Renal cortical epithelial cell (primary cell): ENCODE data around the gene GSTA5. TPM values are rescaled to one million over a fixed set of nuclear protein-coding genes. Genes with fewer than 3 reads are reported as not detected.
A peak's percentile ranks its signal among the peaks of the same experiment; 100 is the strongest.
"Not testable (repeated sequence)": the region's sequence is repeated elsewhere in the genome, so short reads cannot be mapped to it uniquely, and the experiment has no call there.

Source experiments
- DNase-seq: peaks from one replicate; pipeline ENCODE4 v3.0.0-alpha.2; 2011; ENCODE audit warnings: low read depth
- total RNA-seq: library from RNA; depleted of rRNA; stranded (reverse); fragments of >200 nt; gene quantifications from 2 replicates; pipeline ENCODE4 v1.2.3, GENCODE V29; 2014

GSTA5 gene
- total RNA-seq, 1 donor from 2014 or later, result not detected

- DNase-seq, result not testable (repeated sequence)
These were observed 51.0 kb downstream of the GSTA5 start for GRCh38 chr6:52789658-52790057.

GRCh38 chr6:52788478-52788877 lies 52.1 kb downstream of the GSTA5 start:
- peak; percentile 28 for DNase-seq

- no peak for DNase-seq
These were observed 52.7 kb downstream of the GSTA5 start for GRCh38 chr6:52787917-52788316.

- no peak for DNase-seq
These were observed 54.2 kb downstream of the GSTA5 start for GRCh38 chr6:52786249-52786956.

GRCh38 chr6:52782696-52783274 lies 57.8 kb downstream of the GSTA5 start:
- peak; percentile 6 for DNase-seq

GRCh38 chr6:52782209-52782608 lies 58.4 kb downstream of the GSTA5 start:
- DNase-seq, result not testable (repeated sequence)

Other genes starting within 250 kb of the GSTA5 start
- gene TMEM14A, start 169.7 kb downstream of the GSTA5 start, total RNA-seq, result 46.9 and 69.5 TPM in 2 replicates
- 0.15 TPM in 1 of 2 replicates, not detected in the other for gene GSTA2, start 77.3 kb downstream of the GSTA5 start, total RNA-seq
- 0.15 TPM in 1 of 2 replicates, not detected in the other for gene GSTA1, start 37.0 kb downstream of the GSTA5 start, total RNA-seq
- not detected in 2 replicates for gene GSTA3, start 68.9 kb upstream of the GSTA5 start, total RNA-seq
- gene GSTA4, start 154.5 kb upstream of the GSTA5 start, total RNA-seq, result 16.3 and 36.6 TPM in 2 replicates
- gene CILK1, start 221.0 kb upstream of the GSTA5 start, total RNA-seq, result 4.0 and 6.3 TPM in 2 replicates
- gene FBXO9, start 224.6 kb upstream of the GSTA5 start, total RNA-seq, result 40.6 and 58.4 TPM in 2 replicates